ENCODE measurements around the gene EDRF1.

EDRF1 gene

DNA sequence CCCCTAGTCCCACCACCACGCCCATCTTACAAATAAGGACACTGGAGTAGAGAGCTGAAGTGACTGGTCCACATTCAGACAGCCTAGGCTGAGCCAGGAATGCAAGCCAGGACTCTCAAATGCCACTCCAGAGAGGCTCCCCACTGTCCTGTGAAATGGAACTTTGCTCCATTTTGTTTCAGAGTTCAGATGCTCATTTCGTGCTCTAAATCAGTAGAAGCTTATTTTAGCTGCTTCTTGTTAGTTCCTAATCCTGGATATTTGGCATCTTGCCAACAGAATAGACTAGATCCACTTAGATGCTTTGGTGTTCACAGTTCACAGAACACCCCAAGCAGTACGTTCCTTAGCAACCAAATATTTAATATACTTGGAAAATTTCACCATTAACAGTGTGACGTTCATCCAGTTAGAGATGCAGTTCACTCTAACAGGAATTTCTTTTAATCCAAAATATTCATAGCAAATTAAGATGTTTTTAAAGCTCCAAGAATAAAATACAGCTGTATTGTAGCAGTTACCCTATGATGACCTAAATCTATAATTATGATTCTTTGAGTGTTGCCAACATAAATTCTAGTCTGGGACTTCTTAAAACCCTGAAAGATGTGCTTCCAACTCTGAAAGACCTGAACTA, 48.8 kb downstream of the EDRF1 start:
- DNase-seq = no peak

DNA sequence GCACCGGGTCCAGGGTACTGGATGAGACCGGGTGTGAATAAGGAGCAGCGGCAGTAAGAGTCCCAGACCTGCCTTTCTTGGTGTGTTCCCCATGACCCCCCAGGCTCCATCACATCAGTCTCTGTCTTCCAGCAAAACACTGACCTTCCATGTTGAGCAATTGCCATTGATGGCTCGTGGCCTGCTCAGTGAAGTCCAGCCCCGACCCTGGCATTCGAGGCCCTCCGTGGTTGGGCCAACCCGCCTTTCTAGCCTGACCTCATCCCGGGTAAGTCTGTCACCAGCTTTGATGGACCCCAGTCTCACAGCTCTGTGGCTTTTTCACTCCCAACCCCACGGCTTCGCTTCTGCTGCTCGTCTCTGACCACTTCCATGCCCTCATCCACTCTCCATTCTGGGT, 49.7 kb downstream of the EDRF1 start:
- no peak for DNase-seq

DNA sequence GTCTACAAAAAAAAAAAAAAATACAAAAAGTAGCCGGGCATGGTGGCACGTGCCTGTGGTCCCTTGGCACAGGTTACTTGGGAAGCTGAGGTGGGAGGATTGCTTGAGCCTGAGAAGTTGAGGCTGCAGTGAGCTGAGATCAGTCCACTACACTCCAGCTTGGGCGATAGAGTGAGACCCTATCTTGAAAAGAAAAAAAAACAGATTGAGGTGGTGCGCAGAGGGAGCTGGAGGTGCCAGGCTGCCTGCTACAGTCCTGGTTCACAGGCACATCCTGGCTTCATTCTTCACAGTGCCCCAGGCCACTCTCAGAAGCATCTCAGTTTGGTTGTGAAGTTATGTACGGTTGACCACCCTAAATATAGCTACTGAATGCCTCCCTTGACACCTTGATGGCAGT, 51.3 kb downstream of the EDRF1 start:
- DNase-seq = no peak

- no peak for DNase-seq
Observed at GRCh38 chr10:125772112-125772863, 52.8 kb downstream of the EDRF1 start.

DNA sequence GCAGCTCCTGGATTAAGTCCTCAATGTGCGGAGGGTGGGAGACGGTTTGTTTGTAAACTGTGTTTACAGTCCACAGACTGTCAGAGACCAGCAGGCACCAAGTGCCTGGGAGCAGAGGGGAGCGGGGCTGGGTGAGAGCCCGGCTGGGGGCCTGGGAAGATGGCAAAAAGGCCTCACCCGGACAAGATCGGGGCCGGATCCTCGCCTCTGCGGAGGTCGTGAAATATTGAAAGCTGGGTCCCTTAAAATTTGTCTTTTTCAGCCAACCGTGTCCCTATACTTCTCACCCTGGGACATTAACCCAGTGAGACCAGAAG, 53.3 kb downstream of the EDRF1 start:
- no peak for DNase-seq

- DNase-seq = no peak
Observed at GRCh38 chr10:125773687-125774543, 54.4 kb downstream of the EDRF1 start.

- no peak for DNase-seq
Observed at GRCh38 chr10:125774581-125775191, 55.2 kb downstream of the EDRF1 start.

GRCh38 chr10:125775491-125776106, 56.1 kb downstream of the EDRF1 start, which contains the start of gene MMP21:
Gene MMP21, minus strand, starts transcription at chr10:125775821. Its CDS starts 0 bp downstream, at chr10:125775821.
- DNase-seq = no peak

GRCh38 chr10:125777806-125778205, 58.3 kb downstream of the EDRF1 start:
- DNase-seq = no peak

- DNase-seq = no peak
Observed at GRCh38 chr10:125778556-125778955, 59.0 kb downstream of the EDRF1 start.

GRCh38 chr10:125779403-125780327, 60.2 kb downstream of the EDRF1 start:
- no peak for DNase-seq

- DNase-seq = no peak
Observed at GRCh38 chr10:125781374-125781773, 61.9 kb downstream of the EDRF1 start.

DNA sequence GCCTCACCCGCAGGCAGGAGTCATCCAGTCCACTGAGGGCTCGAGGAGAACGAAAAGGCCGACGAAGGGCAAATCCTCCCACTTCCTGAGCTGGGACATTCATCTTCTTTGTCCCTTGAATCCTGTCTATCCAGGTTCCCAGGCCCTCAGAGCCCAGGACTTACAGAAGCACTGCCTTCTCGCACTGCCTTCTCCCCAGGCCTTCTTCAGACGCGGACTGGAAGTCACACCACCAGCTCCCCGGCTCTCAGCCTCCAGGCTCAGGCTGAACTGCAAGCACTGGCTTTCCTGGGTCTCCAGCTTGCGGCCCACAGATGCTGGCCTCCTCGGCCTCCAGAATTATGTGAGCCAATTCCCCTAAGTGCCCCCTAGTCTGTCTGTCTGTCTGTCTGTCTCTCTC, 62.5 kb downstream of the EDRF1 start:
- no peak for DNase-seq

DNA sequence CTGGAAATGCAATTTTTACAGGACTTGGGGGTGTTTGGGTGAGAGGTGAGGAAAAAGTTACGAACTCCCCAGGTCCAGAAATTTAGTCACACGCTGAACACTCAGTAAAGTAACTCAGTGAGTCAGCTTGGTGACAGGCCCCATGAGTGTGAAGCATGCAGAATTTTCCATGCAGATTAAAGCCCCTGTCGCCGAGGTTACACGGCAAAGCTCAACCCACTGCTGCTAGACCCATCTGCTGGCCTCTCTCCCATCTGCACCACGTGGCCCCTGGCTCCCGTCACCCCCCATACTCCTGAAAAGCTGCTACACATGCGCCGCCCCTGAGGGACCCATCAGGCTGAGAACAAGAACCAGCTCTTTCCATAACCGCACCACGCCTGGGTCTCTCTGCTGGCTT, 63.1 kb downstream of the EDRF1 start:
- DNase-seq = no peak

DNA sequence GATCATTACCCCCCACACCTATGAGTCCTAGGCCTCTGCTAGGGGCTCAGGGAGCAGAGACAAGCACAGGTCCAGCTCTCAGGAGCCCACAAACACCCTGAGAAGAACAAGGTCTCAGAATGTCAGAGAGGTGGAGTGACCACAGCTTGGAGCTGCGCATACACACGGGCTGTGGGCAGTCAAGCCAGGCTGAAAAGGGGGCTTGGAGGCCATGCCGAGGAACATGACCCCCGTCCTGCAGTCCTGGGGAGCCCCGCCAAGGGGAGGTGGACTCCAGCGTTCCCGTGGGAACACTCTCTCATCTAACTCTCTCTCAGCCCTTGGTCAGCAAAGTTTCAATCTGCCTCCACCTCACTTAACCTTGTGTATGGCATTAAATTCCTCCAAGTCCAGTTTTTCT, 63.9 kb downstream of the EDRF1 start:
- no peak for DNase-seq

- no peak for DNase-seq
Observed at GRCh38 chr10:125783957-125784356, 64.4 kb downstream of the EDRF1 start.

DNA sequence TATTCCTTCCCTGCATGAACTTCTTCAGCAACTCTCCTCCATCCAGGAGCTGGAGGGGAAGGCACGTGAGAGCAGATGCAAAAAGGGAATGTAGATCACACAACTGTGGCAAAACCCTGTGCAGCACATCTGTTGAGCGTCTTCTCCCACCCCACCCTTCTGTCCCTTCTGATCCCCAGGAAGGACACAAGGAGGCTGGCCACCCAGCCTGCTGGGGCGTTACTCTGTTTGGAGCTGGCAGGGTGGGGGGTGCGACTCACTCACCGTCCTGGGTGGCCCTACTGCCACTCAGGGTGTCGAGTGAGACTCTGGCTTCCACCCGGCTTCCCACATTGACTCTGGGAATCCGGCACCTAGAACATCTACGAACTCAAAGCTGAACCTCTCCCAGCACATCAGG, 66.3 kb downstream of the EDRF1 start:
- DNase-seq = no peak

DNA sequence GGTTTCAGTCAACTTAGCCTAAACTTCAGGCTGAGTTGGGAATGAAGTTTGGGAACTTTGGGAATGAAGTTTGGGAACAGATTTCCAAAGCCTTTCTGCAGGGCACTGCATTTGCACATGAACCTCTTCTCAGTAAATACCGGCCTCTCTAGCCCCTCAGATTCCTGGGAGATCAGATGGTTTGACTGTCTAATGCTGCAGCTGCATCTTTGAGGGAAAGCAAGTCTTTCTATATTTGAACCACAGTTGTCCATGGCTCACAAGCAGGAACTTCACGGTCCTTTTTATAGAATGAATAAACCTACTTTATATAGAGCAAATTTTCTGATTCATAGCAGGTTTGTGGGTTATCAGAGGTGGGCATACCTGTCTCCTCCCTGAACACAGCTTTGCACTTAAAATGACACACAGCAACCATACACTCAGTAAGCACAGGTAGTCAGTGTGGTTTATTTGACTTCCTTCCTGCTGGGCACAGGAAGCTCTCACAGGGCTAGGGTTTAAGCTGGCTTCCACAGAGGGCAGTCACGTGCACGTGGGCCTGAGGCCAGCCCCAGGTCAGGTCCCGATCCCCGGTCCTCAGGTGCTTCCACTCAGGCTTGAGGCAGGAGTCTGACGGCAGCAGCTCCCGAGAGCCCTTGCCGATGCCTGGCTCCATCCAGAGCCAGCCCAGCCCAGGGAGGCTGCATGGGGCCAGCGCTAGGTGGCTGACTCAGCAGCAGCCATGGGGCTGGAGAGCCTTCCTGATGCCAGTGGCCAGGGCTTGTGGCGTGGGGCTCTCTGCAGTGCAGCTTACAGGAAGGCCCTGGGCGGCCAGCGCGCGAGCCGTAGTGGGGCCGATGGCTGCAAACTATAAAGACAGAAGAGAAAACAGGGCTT, 68.9 kb downstream of the EDRF1 start:
- no peak for DNase-seq

DNA sequence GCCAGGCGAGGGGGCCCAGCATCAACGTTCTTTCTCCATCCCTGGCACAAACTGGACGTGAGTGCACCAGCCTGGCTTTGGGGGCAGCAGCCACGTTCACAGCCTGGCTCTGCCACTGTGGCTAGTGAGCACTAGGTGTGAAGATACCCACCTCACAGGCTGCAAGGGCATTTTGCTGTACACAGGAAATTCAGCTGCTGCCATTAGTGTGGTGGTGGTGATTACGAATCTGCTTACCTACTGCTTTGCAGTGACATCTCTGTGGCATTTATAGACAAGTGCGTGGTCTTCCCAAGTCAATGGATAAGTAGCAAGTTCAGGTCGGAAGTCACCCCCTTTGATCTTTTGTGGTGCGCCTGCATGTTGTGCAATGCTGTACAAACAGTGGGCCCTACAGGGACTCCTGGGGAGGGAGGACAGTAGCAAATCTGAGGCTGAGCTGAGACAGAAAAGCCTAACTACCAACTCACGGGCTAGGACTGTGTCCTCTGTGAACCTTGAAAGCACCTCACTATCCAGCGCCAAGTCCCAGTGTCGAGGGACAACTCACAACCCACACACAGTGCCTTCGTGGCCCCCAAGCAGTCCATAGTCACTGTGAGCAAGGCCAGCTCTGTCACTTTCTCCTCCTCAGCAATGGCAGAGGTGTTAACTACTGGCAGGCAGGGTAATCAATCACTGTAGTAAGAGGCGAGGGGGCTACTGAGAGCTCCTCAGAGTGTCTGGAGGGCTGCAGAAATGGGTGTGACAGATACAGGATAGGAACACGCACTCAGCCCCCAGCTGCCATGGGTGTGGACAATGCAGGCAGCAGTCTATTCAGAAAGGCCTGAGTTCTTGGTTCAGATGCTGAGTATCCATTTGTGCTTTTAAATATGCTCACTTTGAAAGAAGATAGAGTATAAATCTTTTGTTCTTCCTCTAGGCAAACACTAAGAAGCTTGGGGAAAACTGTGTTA, 73.1 kb downstream of the EDRF1 start:
- no peak for DNase-seq

GRCh38 chr10:125795128-125795527, 75.6 kb downstream of the EDRF1 start:
- no peak for DNase-seq

All from NCI-H526 treated with DMSO at 0.1 percent for 48 hours (cell line).